MM.1S (cell line): Measurements from ENCODE around the gene RGS6.

Experiments
- DNase-seq: peaks from one replicate; pipeline ENCODE4 v3.0.0-alpha.2; 2015
- H2AFZ ChIP-seq: fragments of 300-600 bp; sonication (generic); 2 replicates; pipeline ENCODE4 v1.6.0; 2016; ENCODE audit warnings: antibody characterized with exemption, low read length
- H3F3A ChIP-seq: fragments of 300-600 bp; sonication (generic); 2 replicates; pipeline ENCODE4 v1.6.1; 2016; ENCODE audit warnings: mild to moderate bottlenecking, antibody characterized with exemption, low read length, moderate library complexity, mixed read lengths; ENCODE audit not compliant: insufficient read depth
- H3K27ac ChIP-seq: fragments of 300-600 bp; sonication (generic); 2 replicates; pipeline ENCODE4 v1.5.1; 2016; ENCODE audit warnings: mild to moderate bottlenecking, low read length
- H3K27me3 ChIP-seq: fragments of 300-600 bp; sonication (generic); replicated peaks from 2 replicates; pipeline ENCODE4 v1.6.0; 2016; ENCODE audit warnings: low read length; ENCODE audit not compliant: insufficient read depth
- H3K36me3 ChIP-seq: fragments of 300-600 bp; sonication (generic); replicated peaks from 2 replicates; pipeline ENCODE4 v1.6.1; 2016; ENCODE audit warnings: mild to moderate bottlenecking, low read length, mixed read lengths; ENCODE audit not compliant: insufficient read depth
- H3K4me1 ChIP-seq: fragments of 300-600 bp; sonication (generic); 2 replicates; pipeline ENCODE4 v1.6.1; 2016; ENCODE audit warnings: low read length, mixed read lengths
- H3K4me2 ChIP-seq: fragments of 300-600 bp; sonication (generic); 2 replicates; pipeline ENCODE4 v1.6.0; 2016; ENCODE audit warnings: low read depth, low read length
- H3K4me3 ChIP-seq: fragments of 300-600 bp; sonication (generic); 2 replicates; pipeline ENCODE4 v1.5.1; 2016; ENCODE audit warnings: low read length, mixed read lengths
- H3K79me2 ChIP-seq: fragments of 300-600 bp; sonication (generic); 2 replicates; pipeline ENCODE4 v1.6.1; 2016; ENCODE audit warnings: mixed run types, low read length, mixed read lengths
- H3K9ac ChIP-seq: fragments of 300-600 bp; sonication (generic); 2 replicates; pipeline ENCODE4 v1.6.1; 2016; ENCODE audit warnings: low read length, mixed read lengths
- H3K9me2 ChIP-seq: fragments of 300-600 bp; sonication (generic); replicated peaks from 2 replicates; pipeline ENCODE4 v1.6.1; 2016; ENCODE audit warnings: mild to moderate bottlenecking, low read length, mixed read lengths; ENCODE audit not compliant: insufficient read depth
- H3K9me3 ChIP-seq: fragments of 300-600 bp; sonication (generic); replicated peaks from 2 replicates; pipeline ENCODE4 v1.6.1; 2016; ENCODE audit warnings: mild to moderate bottlenecking, low read length, mixed read lengths; ENCODE audit not compliant: insufficient read depth
- H4K20me1 ChIP-seq: fragments of 300-600 bp; sonication (generic); 2 replicates; pipeline ENCODE4 v1.6.1; 2016; ENCODE audit warnings: mild to moderate bottlenecking, low read length, moderate library complexity, mixed read lengths; ENCODE audit not compliant: insufficient read depth
- EZH2 ChIP-seq: fragments of 300-600 bp; sonication (generic); optimal IDR thresholded peaks from 2 replicates; pipeline ENCODE3; 2017; ENCODE audit warnings: low read depth, mild to moderate bottlenecking, antibody characterized with exemption, low read length, mixed read lengths
- EZH2phosphoT487 ChIP-seq: fragments of 300-600 bp; sonication (generic); IDR thresholded peaks from 2 replicates; pipeline ENCODE4 v1.6.1; 2018; ENCODE audit warnings: antibody characterized with exemption, low read length
- TF ChIP-seq, protein P1 (sequence below): fragments of 300-600 bp; sonication (generic); IDR thresholded peaks from 2 replicates; pipeline ENCODE4 v1.5.1; 2016; ENCODE audit warnings: antibody characterized with exemption, low read length, mixed read lengths

Gene RGS6

DNA sequence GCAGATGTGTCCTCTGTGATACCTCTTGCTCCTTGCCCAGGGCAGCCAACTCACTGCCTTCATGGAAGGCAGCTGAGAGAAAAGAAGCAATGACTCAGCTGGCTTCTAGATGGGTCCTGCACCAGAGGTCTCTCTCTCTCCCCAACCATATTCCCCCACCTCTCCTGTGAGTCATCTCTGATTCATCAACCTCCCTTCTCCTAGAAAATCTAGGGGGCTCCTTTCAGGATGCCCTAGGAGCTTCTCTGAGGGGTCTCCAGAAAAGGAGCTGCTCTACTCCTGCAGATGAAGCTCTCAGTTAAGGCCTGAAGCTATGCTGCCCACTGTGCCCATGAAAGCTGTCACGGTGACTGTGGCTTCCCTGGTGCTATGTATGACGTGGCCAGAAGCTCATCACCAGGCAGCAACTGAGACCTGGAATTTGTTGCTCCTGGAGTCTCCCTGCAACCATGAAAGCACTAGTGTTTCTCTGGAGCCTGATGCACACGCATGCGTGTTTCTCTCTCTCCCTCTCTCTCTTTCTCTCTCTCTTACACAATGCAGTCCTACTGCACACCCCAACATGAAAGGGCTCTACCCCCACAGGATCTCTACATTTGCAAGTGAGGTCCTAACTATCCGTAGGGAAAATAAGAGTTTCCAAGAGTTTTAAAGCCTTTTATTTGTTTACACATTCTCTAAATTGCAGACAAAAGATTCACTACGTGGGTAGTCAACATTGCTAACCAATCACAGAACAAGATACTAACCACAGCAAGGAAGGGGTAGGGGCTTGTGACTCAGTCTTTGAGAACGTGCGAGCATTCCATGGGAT lies 676.4 kb downstream of the RGS6 start:
- Histone ChIP-seq H3K9ac (no peak overlapping the region), H3K9me2 (no peaks in the 10 kb centered on the region), H2AFZ (no peak overlapping the region), H3K36me3 (no peaks in the 10 kb centered on the region), H3F3A (no peaks in the 10 kb centered on the region), H3K27ac (no peak overlapping the region), H3K4me3 (no peak overlapping the region), H3K79me2 (no peaks in the 10 kb centered on the region), H3K4me1 (no peaks in the 10 kb centered on the region), H3K27me3 (no peaks in the 10 kb centered on the region), H3K4me2 (no peak overlapping the region), H3K9me3 (no peaks in the 10 kb centered on the region), H4K20me1 (no peaks in the 10 kb centered on the region)
- TF ChIP-seq EZH2 (no peak), EZH2phosphoT487 (no peak)
- TF ChIP-seq, protein P1, sequence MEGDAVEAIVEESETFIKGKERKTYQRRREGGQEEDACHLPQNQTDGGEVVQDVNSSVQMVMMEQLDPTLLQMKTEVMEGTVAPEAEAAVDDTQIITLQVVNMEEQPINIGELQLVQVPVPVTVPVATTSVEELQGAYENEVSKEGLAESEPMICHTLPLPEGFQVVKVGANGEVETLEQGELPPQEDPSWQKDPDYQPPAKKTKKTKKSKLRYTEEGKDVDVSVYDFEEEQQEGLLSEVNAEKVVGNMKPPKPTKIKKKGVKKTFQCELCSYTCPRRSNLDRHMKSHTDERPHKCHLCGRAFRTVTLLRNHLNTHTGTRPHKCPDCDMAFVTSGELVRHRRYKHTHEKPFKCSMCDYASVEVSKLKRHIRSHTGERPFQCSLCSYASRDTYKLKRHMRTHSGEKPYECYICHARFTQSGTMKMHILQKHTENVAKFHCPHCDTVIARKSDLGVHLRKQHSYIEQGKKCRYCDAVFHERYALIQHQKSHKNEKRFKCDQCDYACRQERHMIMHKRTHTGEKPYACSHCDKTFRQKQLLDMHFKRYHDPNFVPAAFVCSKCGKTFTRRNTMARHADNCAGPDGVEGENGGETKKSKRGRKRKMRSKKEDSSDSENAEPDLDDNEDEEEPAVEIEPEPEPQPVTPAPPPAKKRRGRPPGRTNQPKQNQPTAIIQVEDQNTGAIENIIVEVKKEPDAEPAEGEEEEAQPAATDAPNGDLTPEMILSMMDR = no peak
- no peak for DNase-seq

DNA sequence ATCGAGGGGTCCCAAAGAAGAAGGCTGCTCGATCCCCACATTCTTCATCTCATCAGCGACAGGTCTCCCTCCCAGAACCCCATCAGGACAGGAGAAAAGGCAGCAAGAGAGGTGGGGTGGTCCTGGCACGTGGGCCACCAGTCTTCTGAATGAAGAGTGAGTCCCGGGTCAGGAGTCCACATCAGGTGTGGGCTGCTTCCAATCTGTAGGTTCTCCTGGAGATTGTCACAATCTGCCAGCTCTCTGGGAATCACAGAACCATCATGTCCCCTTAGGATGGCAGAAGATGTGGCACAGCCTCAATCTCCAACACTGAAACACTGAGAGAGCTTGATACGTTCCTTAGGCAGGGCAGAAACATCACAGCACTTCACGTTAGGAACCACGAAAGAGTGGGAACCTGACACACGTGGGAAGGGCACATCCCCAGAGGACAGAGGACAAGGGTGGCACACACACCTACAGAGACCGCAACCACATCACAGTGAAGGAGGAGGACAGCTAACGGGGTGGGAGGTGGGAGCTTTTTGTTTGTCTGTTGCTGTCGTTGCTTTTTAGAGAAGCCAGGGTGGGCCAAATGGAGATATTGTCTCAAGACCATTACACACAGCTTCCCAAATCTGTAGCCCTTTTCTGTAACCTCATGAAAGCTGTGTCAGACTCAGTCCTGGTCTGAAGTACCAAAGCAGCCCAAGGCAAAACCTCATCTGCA lies 677.1 kb downstream of the RGS6 start:
- no peak overlapping the region for H3K4me2 ChIP-seq
- no peaks in the 10 kb centered on the region for H3K9me3 ChIP-seq
- no peaks in the 10 kb centered on the region for H3K36me3 ChIP-seq
- H3F3A ChIP-seq = no peaks in the 10 kb centered on the region
- no peaks in the 10 kb centered on the region for H3K4me1 ChIP-seq
- H3K9ac ChIP-seq = no peak overlapping the region
- no peak overlapping the region for H2AFZ ChIP-seq
- no peak overlapping the region for H3K27ac ChIP-seq
- no peak overlapping the region for H3K4me3 ChIP-seq
- no peaks in the 10 kb centered on the region for H4K20me1 ChIP-seq
- H3K79me2 ChIP-seq = no peaks in the 10 kb centered on the region
- H3K27me3 ChIP-seq = no peaks in the 10 kb centered on the region
- H3K9me2 ChIP-seq = no peaks in the 10 kb centered on the region
- no peak for TF ChIP-seq EZH2phosphoT487
- TF ChIP-seq, protein P1 = no peak
- no peak for DNase-seq

DNA sequence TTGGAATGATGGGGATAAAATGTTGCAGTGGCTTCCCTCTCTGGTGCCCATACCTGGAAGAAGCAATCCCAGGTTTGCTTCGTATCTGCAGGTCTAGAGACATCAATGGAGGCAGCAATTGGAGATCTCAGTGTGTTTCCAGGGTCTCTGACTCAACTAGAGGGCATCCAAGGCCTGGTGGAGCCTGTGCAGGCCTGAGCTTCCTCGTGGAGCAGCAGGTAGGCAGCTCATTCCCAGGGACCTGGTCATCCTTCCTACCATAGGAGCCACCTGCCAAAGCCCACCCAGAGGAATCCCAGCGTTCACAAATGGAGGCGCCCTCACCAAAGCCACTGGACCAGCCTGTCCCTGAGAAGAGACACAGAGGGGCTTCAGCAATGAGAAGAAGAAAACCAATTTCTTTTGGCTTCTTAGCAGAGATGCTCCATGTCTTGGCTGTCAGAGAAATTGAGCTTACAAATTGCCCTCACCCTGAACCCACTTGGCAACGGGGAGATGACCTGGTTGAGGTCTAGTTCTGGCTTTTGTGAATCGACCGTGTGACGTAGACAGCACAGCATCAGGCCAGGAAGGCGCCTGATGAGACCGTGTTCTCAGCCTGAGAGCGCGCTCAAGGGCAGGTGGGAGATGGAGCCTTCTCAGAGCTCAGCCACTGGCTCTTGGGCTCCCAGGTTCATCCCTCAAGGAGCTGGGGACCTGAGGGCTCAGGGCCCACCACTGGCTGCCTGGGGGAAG lies 678.0 kb downstream of the RGS6 start:
- no peaks in the 10 kb centered on the region for H3K27me3 ChIP-seq

More for the DNA sequence above, 678.0 kb downstream of the RGS6 start:
- no peak overlapping the region for H3K9ac ChIP-seq
- no peaks in the 10 kb centered on the region for H3K9me2 ChIP-seq
- no peaks in the 10 kb centered on the region for H3K79me2 ChIP-seq
- H3K36me3 ChIP-seq = no peaks in the 10 kb centered on the region
- TF ChIP-seq, protein P1 = no peak
- TF ChIP-seq EZH2phosphoT487 (no peak), EZH2 (no peak)
- H3K4me2 ChIP-seq = no peak overlapping the region
- no peaks in the 10 kb centered on the region for H3K4me1 ChIP-seq
- no peak overlapping the region for H3K27ac ChIP-seq
- H3K9me3 ChIP-seq = no peaks in the 10 kb centered on the region
- no peak for DNase-seq
- no peaks in the 10 kb centered on the region for H4K20me1 ChIP-seq
- no peak overlapping the region for H3K4me3 ChIP-seq
- no peaks in the 10 kb centered on the region for H3F3A ChIP-seq
- no peak overlapping the region for H2AFZ ChIP-seq
